VCaP (cell line): ENCODE results near the gene TBC1D8.

Source experiments
- H3K27ac ChIP-seq: fragments of 450-650 bp; 2 replicates; pipeline ENCODE4 v1.5.1; 2017
- CTCF ChIP-seq: fragments of 450-650 bp; conservative IDR thresholded peaks from 2 replicates; pipeline ENCODE4 v1.5.1; 2017; ENCODE audit warnings: mild to moderate bottlenecking, moderate library complexity

Gene TBC1D8

GRCh38 chr2:100967716-100968115 lies 183.5 kb downstream of the TBC1D8 start:
- TF ChIP-seq CTCF, result no peak
- no peak overlapping the region for H3K27ac ChIP-seq

- TF ChIP-seq CTCF, result no peak
These were observed 185.6 kb downstream of the TBC1D8 start for GRCh38 chr2:100965596-100965995.

GRCh38 chr2:100964681-100965169 lies 186.5 kb downstream of the TBC1D8 start:
- TF ChIP-seq CTCF, result no peak
- no peak overlapping the region for H3K27ac ChIP-seq

More at GRCh38 chr2:100965596-100965995, 185.6 kb downstream of the TBC1D8 start:
- H3K27ac ChIP-seq, result no peak overlapping the region

- no peak for TF ChIP-seq CTCF
- no peak overlapping the region for H3K27ac ChIP-seq
These were observed 187.0 kb downstream of the TBC1D8 start for GRCh38 chr2:100964222-100964621.

GRCh38 chr2:100963026-100963375 lies 188.2 kb downstream of the TBC1D8 start:
- TF ChIP-seq CTCF, result no peak
- no peak overlapping the region for H3K27ac ChIP-seq

GRCh38 chr2:100962366-100963025 lies 188.7 kb downstream of the TBC1D8 start:
- no peak overlapping the region for H3K27ac ChIP-seq
- TF ChIP-seq CTCF, result no peak

- no peak overlapping the region for H3K27ac ChIP-seq
- no peak for TF ChIP-seq CTCF
These were observed 190.5 kb downstream of the TBC1D8 start for GRCh38 chr2:100960688-100961087.
